ENCODE measurements around the gene TMEM108.

Gene TMEM108

GRCh38 chr3:133393691-133394474, 355.7 kb downstream of the TMEM108 start:
- DNase-seq = no peak

- DNase-seq = no peak
These were observed 356.5 kb downstream of the TMEM108 start for GRCh38 chr3:133394561-133395311.

GRCh38 chr3:133396906-133397305, 358.7 kb downstream of the TMEM108 start:
- DNase-seq = no peak

GRCh38 chr3:133400006-133400515, 361.9 kb downstream of the TMEM108 start, which contains the start of gene BFSP2:
Gene BFSP2, plus strand, starts transcription at chr3:133400056. Its CDS starts 28 bp downstream, at chr3:133400084.
- DNase-seq = no peak

- no peak for DNase-seq
These were observed 363.4 kb downstream of the TMEM108 start for GRCh38 chr3:133401374-133402135.

- no peak for DNase-seq
These were observed 366.7 kb downstream of the TMEM108 start for GRCh38 chr3:133404920-133405319.

- no peak for DNase-seq
These were observed 370.2 kb downstream of the TMEM108 start for GRCh38 chr3:133408366-133408765.

GRCh38 chr3:133408961-133409360, 370.8 kb downstream of the TMEM108 start:
- DNase-seq = no peak

- DNase-seq = no peak
These were observed 372.2 kb downstream of the TMEM108 start for GRCh38 chr3:133410191-133410892.

GRCh38 chr3:133412183-133413132, 374.3 kb downstream of the TMEM108 start:
- DNase-seq = no peak

- no peak for DNase-seq
These were observed 375.2 kb downstream of the TMEM108 start for GRCh38 chr3:133413161-133414020.

GRCh38 chr3:133414021-133414392, 375.8 kb downstream of the TMEM108 start:
- DNase-seq = no peak

- no peak for DNase-seq
These were observed 380.2 kb downstream of the TMEM108 start for GRCh38 chr3:133418361-133418760.

GRCh38 chr3:133419151-133419909, 381.1 kb downstream of the TMEM108 start:
- DNase-seq = no peak

GRCh38 chr3:133424937-133425869, 387.0 kb downstream of the TMEM108 start:
- no peak for DNase-seq

- no peak for DNase-seq
These were observed 387.7 kb downstream of the TMEM108 start for GRCh38 chr3:133425898-133426297.

GRCh38 chr3:133426721-133427120, 388.5 kb downstream of the TMEM108 start:
- DNase-seq = no peak

- DNase-seq = no peak
These were observed 390.4 kb downstream of the TMEM108 start for GRCh38 chr3:133428552-133428951.

Measured in NK-92 treated with Interleukin-12 subunit alpha and Interleukin-12 subunit beta, amount 100 ng/mL, for 24 hours (cell line).